SK-N-SH (cell line): Measurements from ENCODE around the gene ZKSCAN5. TPM values are rescaled to one million over a fixed set of nuclear protein-coding genes. Genes with fewer than 3 reads are reported as not detected.

Experiments used
- CTCF ChIA-PET: fragments of 300-600, 350-600 bp; formaldehyde crosslinking; extraction: SDS; loops from one replicate; lab custom pipeline; 2021; lab: Yijun Ruan, JAX
- POLR2A ChIA-PET: fragments of 350-600 bp; sonication (Branson Sonifier 250); formaldehyde crosslinking; extraction: SDS; loops from one replicate; lab custom pipeline; 2020; ENCODE audit warnings: antibody characterized with exemption, inconsistent platforms; lab: Yijun Ruan, JAX
- DNase-seq: peaks from one replicate; pipeline ENCODE4 v3.0.0; 2012
- H2AFZ ChIP-seq: fragments of 200-600 bp; sonication (generic); 2 replicates; pipeline ENCODE4 v1.8.1; 2016; ENCODE audit warnings: antibody characterized with exemption, mild to moderate bottlenecking, low read depth
- H3F3A ChIP-seq: fragments of 200-600 bp; sonication (generic); replicated peaks from 2 replicates; pipeline ENCODE3; 2016; ENCODE audit warnings: antibody characterized with exemption, mild to moderate bottlenecking; ENCODE audit not compliant: insufficient read depth
- H3K27ac ChIP-seq, 2 experiments: fragments of 200-500 bp in 1 of 2; fragments of 200-600 bp in 1 of 2; sonication (Bioruptor generic) in 1 of 2; sonication (generic), shearing (Covaris generic) in 1 of 2; 2 replicates each; pipeline versions ENCODE4 v1.5.1 to v1.6.1; 2014 to 2016; ENCODE audit warnings: low read depth in 2 of 2, inconsistent platforms in 1 of 2, low read length in 1 of 2, mild to moderate bottlenecking in 1 of 2, mixed read lengths in 1 of 2
- H3K27me3 ChIP-seq: fragments of 200-600 bp; sonication (generic), shearing (Covaris generic); 2 replicates; pipeline ENCODE4 v1.6.1; 2016; ENCODE audit warnings: mixed run types; ENCODE audit not compliant: insufficient read depth
- H3K36me3 ChIP-seq, 2 experiments: fragments of 200-500 bp in 1 of 2; fragments of 200-600 bp in 1 of 2; sonication (Bioruptor generic) in 1 of 2; sonication (generic) in 1 of 2; replicated peaks in 1 of 2; 2 replicates each; pipeline versions ENCODE3 to v1.5.1; 2014 to 2016; ENCODE audit warnings: low read length in 1 of 2, mild to moderate bottlenecking in 1 of 2; ENCODE audit not compliant: insufficient read depth in 2 of 2, control insufficient read depth in 1 of 2
- H3K4me1 ChIP-seq, 2 experiments: fragments of 200-500 bp in 1 of 2; fragments of 200-600 bp in 1 of 2; sonication (Bioruptor generic) in 1 of 2; sonication (generic), shearing (Covaris generic) in 1 of 2; 2 replicates each; pipeline versions ENCODE4 v1.5.1 to v1.6.1; 2014 to 2016; ENCODE audit warnings: low read depth in 1 of 2, low read length in 1 of 2, mixed run types in 1 of 2; ENCODE audit not compliant: insufficient read depth in 2 of 2, control insufficient read depth in 1 of 2
- H3K4me2 ChIP-seq: fragments of 200-600 bp; sonication (generic), shearing (Covaris generic); 2 replicates; pipeline ENCODE4 v1.6.1; 2017; ENCODE audit warnings: mixed run types
- H3K4me3 ChIP-seq, 2 experiments: fragments of 200-500 bp in 1 of 2; fragments of 200-600 bp in 1 of 2; sonication (Bioruptor generic) in 1 of 2; sonication (generic), shearing (Covaris generic) in 1 of 2; 2 replicates each; pipeline versions ENCODE4 v1.5.1 to v1.8.1; 2014 to 2016; ENCODE audit warnings: low read depth in 2 of 2, inconsistent platforms in 1 of 2, low read length in 1 of 2, mild to moderate bottlenecking in 1 of 2, mixed read lengths in 1 of 2, moderate library complexity in 1 of 2
- H3K79me2 ChIP-seq: fragments of 200-600 bp; sonication (generic); 2 replicates; pipeline ENCODE4 v1.8.1; 2017; ENCODE audit warnings: mild to moderate bottlenecking; ENCODE audit not compliant: insufficient read depth
- H3K9ac ChIP-seq: fragments of 200-600 bp; sonication (generic); 2 replicates; pipeline ENCODE4 v1.6.1; 2017; ENCODE audit warnings: mixed run types
- H3K9me2 ChIP-seq: fragments of 200-600 bp; sonication (generic); 2 replicates; pipeline ENCODE4 v1.6.1; 2017; ENCODE audit warnings: mixed run types
- H3K9me3 ChIP-seq: fragments of 200-600 bp; sonication (generic); 2 replicates; pipeline ENCODE4 v1.6.1; 2017; ENCODE audit warnings: mixed run types, mild to moderate bottlenecking, moderate library complexity
- H4K20me1 ChIP-seq: fragments of 200-600 bp; sonication (generic); 2 replicates; pipeline ENCODE4 v1.6.1; 2017; ENCODE audit warnings: mild to moderate bottlenecking, mixed run types; ENCODE audit not compliant: insufficient read depth
- CHD2 ChIP-seq: fragments of 150-350 bp; IDR thresholded peaks from 2 replicates; pipeline ENCODE4 v1.6.1; 2018; ENCODE audit warnings: low read length; ENCODE audit not compliant: partially characterized antibody
- ELF1 ChIP-seq: IDR thresholded peaks from 2 replicates; pipeline ENCODE4 v1.4.0; 2012
- EP300 ChIP-seq, 2 experiments: IDR thresholded peaks; 2 replicates each; pipeline versions ENCODE4 v1.4.0 to v1.6.1; 2012; ENCODE audit warnings: borderline replicate concordance in 1 of 2, low read depth in 1 of 2, low read length in 1 of 2
- FOXJ3 ChIP-seq: sonication (generic); formaldehyde crosslinking; IDR thresholded peaks from 2 replicates; pipeline ENCODE4 v1.5.1; 2020; ENCODE audit warnings: mild to moderate bottlenecking, missing genetic modification reagents
- FOXM1 ChIP-seq: IDR thresholded peaks from 2 replicates; pipeline ENCODE4 v1.4.0; 2012; ENCODE audit warnings: low read depth, mild to moderate bottlenecking
- NFIC ChIP-seq: IDR thresholded peaks from 2 replicates; pipeline ENCODE4 v1.4.0; 2012; ENCODE audit warnings: borderline replicate concordance
- NRF1 ChIP-seq: IDR thresholded peaks from 2 replicates; pipeline ENCODE4 v1.6.1; 2012; ENCODE audit warnings: low read depth, mild to moderate bottlenecking, low read length
- PBX3 ChIP-seq: IDR thresholded peaks from 2 replicates; pipeline ENCODE4; 2012
- RAD21 ChIP-seq: IDR thresholded peaks from 2 replicates; pipeline ENCODE4 v1.6.1; 2012; ENCODE audit warnings: mild to moderate bottlenecking, low read length
- RCOR1 ChIP-seq: fragments of 150-350 bp; IDR thresholded peaks from 2 replicates; pipeline ENCODE4 v1.6.1; 2017; ENCODE audit warnings: antibody characterized with exemption, low read length
- RFX5 ChIP-seq: IDR thresholded peaks from 2 replicates; pipeline ENCODE4 v1.6.1; 2012; ENCODE audit warnings: mild to moderate bottlenecking, improper control_type of control experiment, low read length
- RXRA ChIP-seq: IDR thresholded peaks from 2 replicates; pipeline ENCODE4 v1.4.0; 2012; ENCODE audit warnings: low read depth, mild to moderate bottlenecking, borderline replicate concordance
- SIN3A ChIP-seq: IDR thresholded peaks from 2 replicates; pipeline ENCODE4 v1.6.1; 2012; ENCODE audit warnings: low read depth, mild to moderate bottlenecking, low read length, moderate library complexity, borderline replicate concordance
- TAF1 ChIP-seq: IDR thresholded peaks from 2 replicates; pipeline ENCODE4 v1.6.1; 2012; ENCODE audit warnings: low read depth, mild to moderate bottlenecking, low read length, moderate library complexity, borderline replicate concordance
- TEAD4 ChIP-seq: IDR thresholded peaks from 2 replicates; pipeline ENCODE4 v1.4.0; 2012; ENCODE audit warnings: mild to moderate bottlenecking, borderline replicate concordance; ENCODE audit not compliant: insufficient read depth
- WGBS: methylation state at CpG from one replicate; pipeline ENCODE4 v1.1.6; 2017; ENCODE audit warnings: low lambda C conversion rate; 5-methylcytosine and 5-hydroxymethylcytosine counted together
- polyA plus RNA-seq, 3 experiments: library from polyadenylated mRNA; depleted of rRNA; stranded (reverse); fragments of >200 nt; gene quantifications; 2 replicates each; pipeline ENCODE4 v1.2.3, GENCODE V29; 2012
- TF ChIP-seq, protein P1 (sequence below): IDR thresholded peaks from 2 replicates; pipeline ENCODE4 v1.4.0; 2012; ENCODE audit warnings: low read depth, borderline replicate concordance

Gene ZKSCAN5
- polyA plus RNA-seq, 1 of the 3 experiments (the other 2 are of a cell fraction), result 7.5 TPM

- H3K27ac ChIP-seq, result no peak overlapping the region
- peaks cover 73% of the 10 kb centered on the region for H3K79me2 ChIP-seq
- H3K27me3 ChIP-seq, result no peaks in the 10 kb centered on the region
- H3F3A ChIP-seq, result peaks cover 13% of the 10 kb centered on the region
- no peak for TF ChIP-seq FOXM1
- no peak for TF ChIP-seq TEAD4
- no peak for TF ChIP-seq NRF1
- TF ChIP-seq NFIC, result no peak
- TF ChIP-seq RCOR1, result no peak
- no peak for TF ChIP-seq FOXJ3
- no peak for TF ChIP-seq EP300 (IDR thresholded peaks at IDR 0.05; ENCODE audit: borderline replicate concordance in 1 of 2, low read depth in 1 of 2, low read length in 1 of 2)
- TF ChIP-seq CHD2, result no peak
- no peak for TF ChIP-seq PBX3
- no peak for TF ChIP-seq RFX5
- TF ChIP-seq ELF1, result no peak
- TF ChIP-seq, protein P1, sequence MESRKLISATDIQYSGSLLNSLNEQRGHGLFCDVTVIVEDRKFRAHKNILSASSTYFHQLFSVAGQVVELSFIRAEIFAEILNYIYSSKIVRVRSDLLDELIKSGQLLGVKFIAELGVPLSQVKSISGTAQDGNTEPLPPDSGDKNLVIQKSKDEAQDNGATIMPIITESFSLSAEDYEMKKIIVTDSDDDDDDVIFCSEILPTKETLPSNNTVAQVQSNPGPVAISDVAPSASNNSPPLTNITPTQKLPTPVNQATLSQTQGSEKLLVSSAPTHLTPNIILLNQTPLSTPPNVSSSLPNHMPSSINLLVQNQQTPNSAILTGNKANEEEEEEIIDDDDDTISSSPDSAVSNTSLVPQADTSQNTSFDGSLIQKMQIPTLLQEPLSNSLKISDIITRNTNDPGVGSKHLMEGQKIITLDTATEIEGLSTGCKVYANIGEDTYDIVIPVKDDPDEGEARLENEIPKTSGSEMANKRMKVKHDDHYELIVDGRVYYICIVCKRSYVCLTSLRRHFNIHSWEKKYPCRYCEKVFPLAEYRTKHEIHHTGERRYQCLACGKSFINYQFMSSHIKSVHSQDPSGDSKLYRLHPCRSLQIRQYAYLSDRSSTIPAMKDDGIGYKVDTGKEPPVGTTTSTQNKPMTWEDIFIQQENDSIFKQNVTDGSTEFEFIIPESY, result no peak
- TF ChIP-seq SIN3A, result no peak
- no peak for TF ChIP-seq RXRA
- no peak for TF ChIP-seq TAF1
- TF ChIP-seq RAD21, result no peak
- no peaks in the 10 kb centered on the region for H3K9me2 ChIP-seq
- no peak overlapping the region for H3K4me2 ChIP-seq
- peaks cover 3% of the 10 kb centered on the region; the same call in 1 of the 2 replicates for H4K20me1 ChIP-seq
- peaks cover 16 to 23% of the 10 kb centered on the region in 2 experiments for H3K36me3 ChIP-seq
- CTCF ChIA-PET, result interaction anchor here (0.9 to 2.5 kb wide), 3 partner anchors 10 to 50 kb away, joined by 3 to 8 read pairs (median 3); no protein-coding TSS in a partner anchor
- H3K9ac ChIP-seq, result no peak overlapping the region
- WGBS, result 74% methylated on average over 5 of the region's 5 CpGs
- POLR2A ChIA-PET, result interaction anchor here (0.7 kb wide), 1 partner anchor 478 kb away, joined by 3 read pairs; no protein-coding TSS in a partner anchor
- no peak overlapping the region for H3K4me3 ChIP-seq
- H3K4me1 ChIP-seq, result peaks cover 8 to 10% of the 10 kb centered on the region in 2 experiments; a peak in 2 of 4 replicates
- H2AFZ ChIP-seq, result no peak overlapping the region
- no peaks in the 10 kb centered on the region for H3K9me3 ChIP-seq
- no peak for DNase-seq
Measured at GRCh38 chr7:99476107-99476506, 28.4 kb upstream of the ZKSCAN5 start.
